Measurements from ENCODE around the gene DHX30. TPM values are rescaled to one million over a fixed set of nuclear protein-coding genes. Genes with fewer than 3 reads are reported as not detected.

The DHX30 gene
- total RNA-seq, 1 experiment from 2014 or later: 65.1 TPM

GRCh38 chr3:47859956-47860605 is 57.1 kb downstream of the DHX30 start:
- DNase-seq (ENCODE audit: low read depth, low spot score): no peak
- intact Hi-C loops (cut with micrococcal nuclease; ENCODE audit: unreplicated experiment): loop anchor here (10.0 kb wide), 1 partner anchor 295 kb away; no protein-coding TSS in a partner anchor
- Histone ChIP-seq H3K4me1 (ENCODE audit: control insufficient read depth, insufficient read depth, low read length) (no peaks in the 10 kb centered on the region), H3K9me3 (ENCODE audit: control insufficient read depth, insufficient read depth, low read depth, low read length) (no peaks in the 10 kb centered on the region), H3K27me3 (ENCODE audit: control insufficient read depth, insufficient read depth, low read length) (no peaks in the 10 kb centered on the region), H3K27ac (ENCODE audit: low read length) (no peak overlapping the region), H3K4me3 (ENCODE audit: low read depth in 2 of 2, low read length in 2 of 2) (no peak overlapping the region), H3K36me3 (ENCODE audit: control insufficient read depth, insufficient read depth, low read length) (peaks cover 2% of the 10 kb centered on the region; the same call in 1 of the 2 replicates)
- in situ Hi-C loops (cut with HindIII; ENCODE audit: low pct_unique_long_range_greater_than_20kb, low sequenced_read_pairs): no loop called here
- BruUV-seq (replicated peaks): no TSS peak
- POLR2A ChIA-PET: no interaction called here
- CTCF ChIA-PET: no interaction called here
- TF ChIP-seq POLR2AphosphoS5 (IDR thresholded peaks at IDR 0.05; ENCODE audit: low read depth, low read length): no peak
- no peak for TF ChIP-seq CTCF (IDR thresholded peaks at IDR 0.05)
- no peak for TF ChIP-seq REST (IDR thresholded peaks at IDR 0.05; ENCODE audit: insufficient read depth in 1 of 2, low read depth in 2 of 2, low read length in 1 of 2)
- TF ChIP-seq SIN3A (IDR thresholded peaks at IDR 0.05; ENCODE audit: borderline replicate concordance, insufficient read depth, low read depth, low read length): no peak
- no peak for TF ChIP-seq TCF7L2 (IDR thresholded peaks at IDR 0.05; ENCODE audit: low read depth, low read length)
- ATAC-seq: no peak

GRCh38 chr3:47863391-47864128 is 60.6 kb downstream of the DHX30 start:
- intact Hi-C loops (cut with micrococcal nuclease; ENCODE audit: unreplicated experiment) (no loop called here), in situ Hi-C loops (cut with HindIII; ENCODE audit: low pct_unique_long_range_greater_than_20kb, low sequenced_read_pairs) (no loop called here)
- no peak overlapping the region for H3K27ac ChIP-seq (ENCODE audit: low read length)
- no peak for TF ChIP-seq REST (IDR thresholded peaks at IDR 0.05; ENCODE audit: insufficient read depth in 1 of 2, low read depth in 2 of 2, low read length in 1 of 2)
- no peak for TF ChIP-seq SIN3A (IDR thresholded peaks at IDR 0.05; ENCODE audit: borderline replicate concordance, insufficient read depth, low read depth, low read length)
- TF ChIP-seq POLR2AphosphoS5 (IDR thresholded peaks at IDR 0.05; ENCODE audit: low read depth, low read length): no peak
- no peak for TF ChIP-seq CTCF (IDR thresholded peaks at IDR 0.05)
- TF ChIP-seq TCF7L2 (IDR thresholded peaks at IDR 0.05; ENCODE audit: low read depth, low read length): no peak
- ChIA-PET POLR2A (no interaction called here), CTCF (no interaction called here)
- no peaks in the 10 kb centered on the region for H3K27me3 ChIP-seq (ENCODE audit: control insufficient read depth, insufficient read depth, low read length)
- ATAC-seq (no peak), DNase-seq (ENCODE audit: low read depth, low spot score) (no peak)
- no peak overlapping the region for H3K4me3 ChIP-seq (ENCODE audit: low read depth in 2 of 2, low read length in 2 of 2)
- no TSS peak for BruUV-seq (replicated peaks)
- H3K4me1 ChIP-seq (ENCODE audit: control insufficient read depth, insufficient read depth, low read length): no peaks in the 10 kb centered on the region
- H3K9me3 ChIP-seq (ENCODE audit: control insufficient read depth, insufficient read depth, low read depth, low read length): no peaks in the 10 kb centered on the region
- H3K36me3 ChIP-seq (ENCODE audit: control insufficient read depth, insufficient read depth, low read length): peaks cover 2% of the 10 kb centered on the region; the same call in 1 of the 2 replicates
